Measurements from ENCODE around the gene KDM7A.

Gene KDM7A

DNA sequence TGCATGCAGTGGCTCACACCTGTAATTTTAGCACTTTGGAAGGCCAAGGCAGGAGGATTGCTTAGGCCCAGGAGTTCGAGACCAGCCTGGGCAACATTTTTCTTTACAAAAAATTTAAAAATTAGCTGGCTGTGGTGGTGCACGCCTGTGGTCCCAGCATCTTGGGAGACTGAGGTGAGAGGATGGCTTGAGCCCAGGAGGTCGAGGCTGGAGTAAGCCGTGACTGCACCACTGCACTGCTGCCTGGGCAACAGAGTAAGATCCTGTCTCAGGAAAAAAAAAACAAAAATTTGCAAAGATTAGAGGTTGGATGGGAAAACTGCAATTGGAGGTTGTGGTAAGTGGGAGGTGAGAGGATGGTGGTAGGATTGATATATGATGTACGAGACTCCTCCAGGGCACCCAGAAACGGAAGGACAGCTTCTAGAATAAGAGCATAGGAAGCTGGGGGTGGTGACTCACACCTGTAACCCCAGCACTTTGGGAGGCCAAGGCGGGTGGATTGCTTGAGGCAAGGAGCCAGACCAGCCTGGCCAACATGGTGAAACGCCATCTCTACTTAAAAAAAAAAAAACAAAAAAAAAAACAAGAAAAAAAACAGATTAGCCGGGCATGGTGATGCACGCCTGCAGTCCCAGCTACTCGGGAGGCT is 94.9 kb downstream of the KDM7A start:
- DNase-seq, result no peak

DNA sequence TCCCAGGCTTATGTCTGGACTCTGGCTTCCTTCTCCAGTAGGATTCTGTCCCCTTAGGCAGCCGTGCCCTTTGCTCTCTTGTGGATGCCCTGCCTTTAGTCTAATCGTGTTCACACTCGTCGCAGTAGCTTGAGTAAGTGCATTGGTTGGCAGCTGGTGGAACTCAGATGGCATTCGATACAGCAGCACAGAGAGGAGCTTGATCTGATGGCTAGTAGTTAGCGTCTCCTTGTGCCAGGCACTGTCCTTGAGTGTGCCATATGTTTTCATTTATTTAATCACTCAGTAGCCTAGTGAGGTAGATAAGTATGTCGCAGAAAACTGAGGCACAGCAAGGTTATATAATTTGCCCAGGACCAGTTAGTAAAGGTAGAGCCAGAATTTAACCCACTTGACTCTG is 95.9 kb downstream of the KDM7A start:
- no peak for DNase-seq

DNA sequence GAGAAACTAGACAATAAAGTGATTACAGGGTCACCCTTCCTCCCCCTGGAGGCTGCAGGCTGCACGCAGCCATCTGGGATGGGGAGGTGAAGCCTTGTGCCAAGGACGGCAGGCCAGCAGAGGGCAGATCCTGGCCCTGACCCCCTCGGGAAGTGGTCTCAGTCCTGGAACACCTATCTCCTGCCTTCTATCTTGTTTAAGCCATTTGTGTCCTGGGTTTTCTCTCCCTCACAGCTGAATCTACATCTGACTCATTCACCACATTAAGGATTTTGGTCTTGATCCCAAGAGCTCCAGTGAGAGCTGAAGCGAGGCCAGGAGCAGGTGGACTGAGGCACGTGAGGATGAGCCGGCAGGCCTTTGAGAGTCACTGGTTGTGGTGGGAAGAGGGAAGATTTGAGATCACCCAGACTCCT is 97.7 kb downstream of the KDM7A start:
- DNase-seq, result no peak

DNA sequence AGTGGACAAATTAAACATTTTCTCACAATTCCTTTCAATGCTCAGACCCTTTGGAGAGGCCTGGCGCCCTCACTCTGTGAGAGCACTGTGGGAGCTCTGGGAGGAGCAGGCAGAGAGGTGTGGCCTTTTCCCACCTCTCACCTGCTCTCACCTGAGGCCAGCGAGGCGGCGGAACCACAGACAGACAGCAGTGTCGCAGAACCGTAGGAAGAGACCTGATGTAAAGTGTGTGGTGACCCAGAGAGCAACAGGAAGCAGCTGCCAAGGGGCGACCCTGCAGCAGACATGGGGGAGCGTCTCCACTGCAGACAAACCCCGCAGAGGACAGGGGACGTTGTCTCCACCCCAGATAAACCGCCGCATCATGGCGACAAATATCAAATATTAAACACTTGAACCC is 98.4 kb downstream of the KDM7A start:
- no peak for DNase-seq

DNA sequence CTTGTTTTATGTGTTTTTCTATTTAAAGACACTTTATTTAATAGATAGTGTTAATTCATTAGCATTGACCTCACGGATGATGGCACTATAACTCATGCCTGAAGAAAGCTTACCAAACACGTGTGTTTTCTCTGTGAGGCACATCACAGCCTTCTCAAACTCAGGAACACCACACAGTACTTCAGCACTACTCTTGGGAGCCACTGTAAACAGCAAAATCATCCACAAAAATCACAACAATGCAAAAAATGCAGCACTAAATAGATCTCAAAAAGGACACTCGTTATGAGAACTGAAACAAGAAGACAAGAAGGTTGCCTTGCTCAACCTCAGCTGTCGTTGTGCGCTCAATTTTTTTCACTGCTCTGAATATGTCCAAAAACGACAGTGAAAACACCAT is 102.0 kb downstream of the KDM7A start:
- DNase-seq, result no peak

DNA sequence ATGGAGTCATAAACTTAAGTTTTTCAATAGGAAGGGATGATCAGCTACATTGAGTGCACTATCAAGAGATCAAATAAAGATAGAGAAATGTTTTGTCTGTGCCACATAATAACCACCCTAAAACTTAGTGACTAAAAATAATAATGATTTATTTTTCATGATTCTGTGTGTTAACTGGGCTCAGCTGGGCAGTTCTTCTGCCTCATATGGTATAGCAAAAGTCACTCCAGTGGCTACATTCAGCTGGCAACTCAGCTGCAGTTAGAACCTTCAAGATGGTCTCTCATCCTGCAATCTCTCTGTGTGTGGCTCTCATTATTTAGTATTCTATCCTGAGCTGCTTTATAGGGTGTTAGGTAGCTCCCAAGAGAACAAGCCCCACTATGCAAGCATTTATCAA is 106.2 kb downstream of the KDM7A start:
- DNase-seq, result no peak

DNA sequence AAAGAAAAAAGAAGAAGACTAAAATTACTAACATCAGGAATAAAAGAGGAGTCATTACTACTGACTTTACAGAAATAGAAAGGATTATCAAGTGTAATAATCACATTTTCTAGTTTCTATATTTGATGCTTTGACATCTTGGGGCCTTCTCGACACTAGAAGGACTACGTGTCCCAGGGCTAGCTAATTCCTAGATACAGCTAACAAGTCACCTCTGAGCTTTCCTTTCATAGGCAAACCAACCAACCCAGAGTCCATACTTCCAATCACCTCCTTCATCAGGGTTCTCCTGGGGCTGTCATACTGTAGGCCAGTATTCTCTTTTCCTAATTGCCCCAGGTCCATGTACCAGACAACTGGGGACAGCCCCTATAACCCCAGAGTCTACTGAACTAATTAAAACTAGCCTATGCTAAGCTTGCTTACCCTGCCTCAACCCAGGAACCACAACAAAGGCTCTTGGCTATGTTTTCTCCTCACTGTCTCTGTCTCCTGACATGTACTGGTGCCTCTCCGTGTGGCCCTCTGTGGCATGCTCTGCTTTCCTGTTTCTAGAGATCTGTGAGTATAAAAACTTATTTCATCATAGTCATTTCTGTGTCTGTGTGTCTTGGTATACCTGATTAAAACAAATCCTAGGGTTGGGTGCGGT is 107.4 kb downstream of the KDM7A start:
- DNase-seq, result no peak

DNA sequence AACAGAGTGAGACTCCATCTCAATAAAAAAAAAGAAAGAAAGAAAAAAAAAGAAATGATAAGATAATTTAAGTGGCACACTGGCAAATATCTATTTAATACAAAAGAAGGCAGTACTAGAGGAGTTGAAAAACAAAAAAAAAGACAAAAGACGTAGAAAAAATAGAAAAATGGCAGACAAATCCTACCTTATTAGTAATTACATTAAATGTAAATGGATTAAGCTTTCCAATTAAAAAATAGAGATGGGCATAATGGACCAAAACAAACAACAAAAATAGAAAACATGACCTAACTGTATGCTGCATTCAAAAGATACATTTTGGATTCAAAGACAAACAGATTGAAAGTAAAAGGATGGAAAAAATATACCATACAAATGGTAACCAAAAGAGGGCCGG is 108.8 kb downstream of the KDM7A start:
- no peak for DNase-seq

DNA sequence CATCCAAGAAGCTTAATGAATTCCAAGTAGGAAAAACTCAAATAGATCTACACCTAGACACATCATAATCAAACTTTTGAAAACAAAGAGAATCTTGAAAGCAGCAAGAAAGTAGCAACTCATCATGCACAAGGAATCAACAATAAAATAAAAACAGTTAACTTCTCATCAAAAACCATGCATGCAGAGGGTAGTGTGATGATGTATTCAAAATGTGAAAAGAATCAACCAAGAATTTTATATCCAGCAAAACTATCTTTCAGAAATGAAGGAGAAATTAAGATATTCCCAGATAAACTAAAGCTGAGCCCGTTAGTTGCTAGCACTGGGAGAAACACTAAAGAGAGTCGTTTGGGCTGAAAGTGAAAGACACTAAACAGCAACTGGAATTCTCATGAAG is 109.7 kb downstream of the KDM7A start:
- DNase-seq, result no peak

DNA sequence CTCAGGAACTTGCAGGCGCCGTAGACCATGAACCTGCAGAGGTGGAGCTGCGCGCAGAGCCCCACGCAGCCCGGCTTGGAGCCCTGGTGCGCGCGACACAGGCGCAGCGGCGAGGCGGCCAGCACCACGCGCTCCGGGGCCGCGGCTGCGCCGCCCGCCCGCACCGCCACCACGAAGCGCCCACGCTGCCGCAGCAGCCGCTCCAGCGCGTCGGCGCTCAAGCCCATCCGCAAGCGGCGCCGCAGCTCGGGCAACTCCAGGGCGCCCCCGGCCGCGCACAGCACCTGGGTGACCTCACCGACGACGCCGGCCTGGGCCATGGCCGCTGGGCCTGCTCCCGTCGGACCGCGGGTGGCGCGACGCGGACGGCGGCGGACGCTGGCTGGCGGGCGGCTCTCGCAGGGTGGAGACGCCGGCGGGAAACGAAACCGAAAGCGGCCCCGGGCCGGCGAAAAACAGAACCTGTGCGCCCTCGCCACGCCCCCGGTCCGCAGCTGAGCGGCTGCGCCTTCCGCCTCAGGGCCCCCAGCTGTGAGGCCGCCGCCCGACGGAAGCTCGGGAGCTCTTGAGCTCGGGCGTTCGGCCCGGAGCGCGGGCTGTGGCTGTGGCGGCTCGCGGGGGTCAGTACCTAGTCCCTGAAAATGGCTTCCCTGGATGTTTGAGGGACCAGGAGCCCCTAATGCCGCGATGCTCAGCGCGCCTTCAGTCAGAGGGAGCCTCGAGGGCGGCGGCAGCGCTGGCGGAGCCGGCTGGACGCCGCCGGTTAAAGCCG is 114.1 kb downstream of the KDM7A start, which contains the start of gene PARP12:
Gene PARP12 (minus strand): TSS at position 424 of the 772 bp plus-strand sequence. CDS start 104 bp downstream, at position 320.
- DNase-seq, result peak; percentile 86

DNA sequence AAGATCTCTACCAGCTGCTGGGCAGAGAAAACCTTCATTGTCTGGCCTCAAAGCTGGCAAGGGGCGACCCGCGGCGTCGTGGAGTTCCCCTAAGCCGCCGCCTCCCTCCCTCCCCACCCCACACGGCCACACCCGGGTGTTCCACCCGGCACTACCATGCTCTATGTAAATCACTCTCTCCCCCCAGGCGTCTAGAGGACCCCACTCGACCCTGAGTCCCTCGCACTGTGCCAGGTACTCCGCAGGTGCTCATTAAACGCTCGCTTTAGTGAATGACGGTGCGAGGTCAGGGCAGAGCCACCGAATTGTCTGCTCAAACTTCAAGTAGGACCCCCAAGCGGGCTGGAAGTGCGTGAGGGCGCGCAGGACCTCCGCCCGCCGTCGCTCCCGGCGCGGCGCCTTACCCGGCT is 114.7 kb downstream of the KDM7A start:
- DNase-seq, result peak; percentile 57

DNA sequence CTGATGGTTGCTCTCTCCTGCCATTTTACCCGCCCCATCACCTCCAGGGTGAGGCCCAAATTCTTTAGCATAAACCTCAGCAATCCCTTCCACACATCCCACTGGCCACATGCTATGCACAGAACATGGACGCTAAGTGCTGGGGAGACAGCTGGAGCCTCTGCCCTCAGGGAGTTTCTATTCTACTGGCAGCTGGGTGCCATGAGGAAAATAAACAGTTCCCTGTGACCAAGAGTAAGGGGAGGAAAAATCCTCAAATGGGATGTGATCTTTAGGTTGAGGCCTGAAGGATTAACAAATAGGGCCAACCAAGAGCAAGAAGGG is 115.2 kb downstream of the KDM7A start:
- no peak for DNase-seq

DNA sequence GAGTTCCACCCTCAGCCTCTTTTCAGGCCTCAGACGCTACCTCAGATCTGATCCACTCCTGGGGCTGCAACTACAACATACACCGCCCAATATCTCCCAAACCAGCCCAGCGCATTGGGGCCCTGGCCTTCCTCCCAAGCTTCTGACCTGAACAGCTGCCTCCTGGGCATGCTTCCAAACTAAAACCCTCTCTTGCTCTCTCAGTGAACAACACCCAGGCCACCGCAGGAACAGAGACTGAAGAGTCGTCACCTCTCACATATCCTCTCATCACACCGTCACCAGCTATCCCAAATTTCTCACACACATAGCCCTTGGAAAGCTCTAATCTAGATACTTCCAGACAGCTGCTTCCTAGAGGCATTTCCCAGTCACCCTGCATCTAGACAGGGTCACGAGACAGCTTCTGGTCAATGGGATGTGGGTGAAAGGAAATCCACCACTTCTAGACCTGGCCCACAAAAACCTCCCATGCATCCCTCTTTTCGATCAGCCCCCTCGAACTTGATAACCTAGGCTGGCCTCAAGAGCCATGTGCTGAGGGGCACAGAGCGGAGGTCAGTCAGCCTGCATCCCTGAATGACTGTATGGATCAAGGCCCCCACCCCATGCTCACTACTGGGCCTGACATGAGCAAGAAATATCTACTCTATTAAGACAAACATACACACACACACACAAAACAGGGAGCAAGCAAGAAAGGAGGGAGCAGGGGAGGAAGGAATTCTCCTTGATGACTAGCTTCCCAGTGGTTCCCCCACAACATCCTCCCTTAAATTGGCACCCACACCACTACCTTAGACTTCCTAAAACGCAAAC is 115.8 kb downstream of the KDM7A start:
- DNase-seq, result no peak

DNA sequence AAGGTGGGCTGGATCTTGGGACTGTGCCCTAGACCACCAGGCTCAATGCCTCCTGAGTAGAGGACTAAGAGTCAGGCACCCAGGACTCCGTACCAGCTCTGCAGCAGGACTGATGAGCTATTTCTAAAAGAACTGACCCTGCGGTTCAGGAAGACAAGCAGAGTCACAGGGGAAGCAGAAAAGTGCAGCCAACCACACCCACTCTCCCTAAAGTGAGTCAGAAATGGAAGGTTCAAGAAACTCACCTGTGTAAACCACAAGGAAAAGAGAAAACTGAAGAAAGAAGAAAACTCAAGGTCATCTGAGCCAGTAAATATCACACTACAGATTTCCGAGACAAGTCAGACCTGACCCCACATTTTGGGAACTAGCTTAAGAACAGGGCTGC is 116.5 kb downstream of the KDM7A start:
- DNase-seq, result no peak

DNA sequence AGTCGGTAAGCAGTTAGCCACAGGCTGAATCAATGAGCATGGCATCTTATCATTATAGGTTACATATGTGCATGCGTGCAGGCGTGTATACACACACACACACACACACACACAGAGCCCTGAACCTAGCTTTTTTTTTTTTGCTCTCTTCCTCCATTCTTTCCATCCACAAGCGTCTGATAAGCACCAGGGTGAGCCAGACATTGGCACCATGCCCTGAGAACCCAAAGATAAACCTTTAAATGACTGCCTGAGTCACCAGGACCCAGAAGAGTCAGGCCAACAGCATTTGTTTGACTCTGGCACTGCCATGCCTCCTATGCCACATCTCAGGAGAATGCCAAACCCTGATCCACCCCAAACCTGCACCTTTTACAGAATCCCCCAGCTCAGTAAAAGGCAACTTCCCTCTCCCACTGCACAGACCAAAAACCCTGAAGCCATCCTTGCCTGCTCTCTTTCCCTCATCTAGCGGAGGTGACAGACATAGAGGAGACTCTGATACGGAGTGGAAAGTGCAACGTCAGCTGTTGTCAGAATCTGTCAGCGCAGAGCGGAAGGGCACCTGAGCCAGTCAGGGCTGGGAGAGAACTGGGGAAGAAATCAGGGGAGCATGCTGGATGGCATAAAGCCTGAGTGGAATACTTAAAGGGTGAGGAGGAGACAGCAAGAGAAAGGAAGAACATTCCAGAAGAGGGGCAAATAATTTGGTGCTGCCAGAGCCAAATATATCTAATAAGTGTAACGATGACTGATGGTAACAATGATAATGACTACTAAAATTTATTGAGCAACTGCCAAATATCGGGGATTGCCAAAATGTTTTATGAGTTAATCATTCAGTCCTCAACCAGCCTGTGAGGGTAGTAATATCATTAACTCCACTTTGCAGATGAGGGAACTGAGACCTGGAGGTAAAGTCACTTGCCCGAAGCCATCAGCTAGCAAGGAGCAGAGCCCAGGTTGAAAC is 117.2 kb downstream of the KDM7A start:
- peak; percentile 56 for DNase-seq

DNA sequence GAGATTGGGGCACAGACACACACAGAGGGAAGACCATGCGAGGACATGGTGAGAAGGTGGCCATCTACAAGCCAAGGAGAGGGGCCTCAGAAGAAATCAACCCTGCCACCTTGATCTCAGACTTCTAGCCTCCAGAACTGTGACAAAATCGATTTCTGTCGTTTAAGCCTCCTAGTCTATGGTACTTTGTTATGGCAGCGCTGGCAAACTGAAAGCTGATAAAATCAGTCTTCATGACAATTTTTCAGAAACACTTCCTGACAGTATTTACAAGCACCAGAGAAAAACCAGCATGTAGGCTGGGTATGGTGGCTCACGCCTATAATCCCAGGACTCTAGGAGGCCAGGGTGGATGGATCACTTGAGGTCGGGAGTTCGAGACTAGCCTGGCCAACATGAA is 118.3 kb downstream of the KDM7A start:
- no peak for DNase-seq

DNA sequence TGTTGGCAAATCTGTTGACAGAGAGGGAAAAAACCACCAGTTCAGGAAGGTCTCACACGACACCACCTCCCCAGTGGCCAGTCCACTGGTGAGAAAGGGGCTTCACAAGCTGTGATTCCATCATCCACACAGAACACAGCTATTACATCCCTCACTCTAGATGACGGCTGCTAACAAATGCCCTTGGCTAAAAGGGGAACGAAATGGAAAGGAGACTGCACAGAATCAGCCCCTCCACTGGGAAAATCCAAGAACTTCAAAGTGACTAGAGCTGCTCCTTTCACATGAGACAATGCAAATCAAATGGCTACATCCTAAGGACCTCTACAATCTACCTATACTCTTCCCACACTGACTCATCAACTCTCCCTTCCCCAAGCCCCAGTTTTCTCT is 119.6 kb downstream of the KDM7A start:
- DNase-seq, result no peak

DNA sequence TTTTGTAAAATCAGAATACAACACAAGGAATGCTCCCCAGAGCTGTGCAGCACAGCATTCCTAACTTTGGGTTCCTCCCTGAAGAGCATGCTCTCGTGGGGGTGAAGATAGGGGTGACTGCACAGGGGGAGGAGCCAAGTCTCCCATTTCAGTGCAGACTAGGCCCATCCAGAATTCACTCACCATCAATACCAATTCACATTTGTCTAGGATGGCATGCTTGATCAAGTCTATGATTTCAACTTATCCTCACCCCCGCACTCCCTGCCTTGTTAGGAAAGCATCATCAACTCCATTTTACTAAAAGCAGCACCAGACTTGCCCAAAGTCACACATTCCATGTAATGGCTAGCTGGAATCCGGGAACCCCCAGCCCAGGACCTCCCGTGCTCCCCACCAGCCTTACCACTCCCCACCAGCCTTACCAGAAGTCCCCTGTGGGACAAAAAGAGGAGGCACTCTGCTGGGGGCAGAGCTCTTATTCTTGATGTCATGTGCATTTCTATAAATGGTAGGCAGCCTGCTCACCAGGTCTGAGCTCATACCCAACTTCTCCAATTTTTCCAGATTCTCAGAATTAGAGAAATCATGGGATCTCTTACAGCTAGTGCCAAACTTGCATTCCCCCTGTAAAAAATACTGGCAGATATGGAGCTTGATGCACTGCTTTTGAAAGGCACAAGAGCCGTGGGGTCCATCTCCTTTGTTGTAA is 120.2 kb downstream of the KDM7A start:
- no peak for DNase-seq

DNA sequence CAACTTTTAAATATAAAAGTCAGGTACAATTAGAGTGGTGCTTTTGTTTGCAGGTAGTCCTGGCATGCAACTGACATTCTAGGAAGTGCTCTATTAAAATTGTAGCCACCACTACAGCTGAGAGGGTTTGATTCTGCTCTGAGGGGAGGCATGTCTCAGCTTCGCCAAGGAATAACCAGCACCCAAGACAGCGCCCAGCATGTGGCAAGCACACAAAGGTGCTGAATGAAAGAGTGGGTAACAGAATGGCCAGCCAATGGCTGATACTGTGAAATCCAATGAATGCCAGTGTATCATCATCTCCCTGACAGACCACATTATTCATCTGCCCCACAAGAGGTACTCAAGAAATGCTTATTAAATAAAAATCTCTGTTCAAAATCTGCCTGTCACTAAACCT is 121.0 kb downstream of the KDM7A start:
- no peak for DNase-seq

DNA sequence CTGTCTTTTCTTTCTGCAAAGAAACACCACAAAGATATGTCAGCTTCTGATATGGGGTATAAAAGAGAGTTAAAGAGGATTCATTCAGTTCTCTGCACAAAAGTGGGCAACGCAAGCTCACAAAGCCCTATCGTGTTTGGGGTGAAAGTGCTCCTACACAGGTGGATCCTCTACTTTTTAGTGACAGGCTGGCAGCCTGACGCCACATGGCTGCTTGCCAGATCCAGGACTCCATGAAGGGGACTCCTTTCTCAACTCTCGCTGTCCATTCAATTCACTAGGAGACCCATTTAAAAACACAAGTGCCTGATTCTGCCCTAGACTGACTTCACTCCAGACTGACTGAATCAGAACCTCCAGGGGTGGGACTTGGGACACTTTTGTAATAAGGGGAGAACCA is 122.0 kb downstream of the KDM7A start:
- DNase-seq, result no peak

DNA sequence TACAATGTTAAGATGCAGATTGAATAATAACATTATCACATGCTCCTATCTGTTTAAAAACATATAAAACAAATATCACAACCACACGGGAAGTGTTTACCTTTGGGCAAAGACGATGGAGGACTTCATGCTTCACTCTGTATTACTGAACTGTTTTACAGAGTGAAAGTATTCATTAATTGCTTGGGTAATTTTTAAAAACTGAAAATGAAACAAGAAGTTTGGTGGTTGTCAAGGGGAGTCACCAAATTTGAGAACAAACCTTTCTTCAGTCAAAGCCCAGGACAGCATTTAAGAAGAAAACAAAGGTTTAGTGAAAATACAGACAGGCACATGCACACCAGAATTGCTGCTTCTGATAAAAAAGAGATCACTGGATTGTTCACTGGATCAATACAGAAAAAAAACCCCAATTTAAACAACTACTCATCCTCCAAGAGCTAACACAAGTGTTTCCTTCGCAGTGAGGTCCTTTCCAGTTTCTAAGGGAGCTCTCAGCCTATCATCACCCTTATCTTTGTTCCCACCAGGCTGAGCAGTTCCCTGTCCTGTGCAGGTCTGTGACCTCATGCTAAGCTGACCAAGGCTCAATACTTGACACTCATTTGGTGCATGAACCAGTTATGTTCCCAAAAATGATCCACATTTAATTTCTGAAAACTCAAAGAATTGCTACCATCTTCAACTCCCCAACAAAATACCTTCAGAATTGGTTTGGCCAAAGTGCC is 122.8 kb downstream of the KDM7A start:
- DNase-seq, result no peak
